Hypothalamus (tissue), 51 donors: Measurements from ENCODE around the gene SEPTIN11.

ENCODE experiments used
- DNase-seq, 51 donors: peaks; one replicate each; lab custom pipeline; 2025; lab: John Stamatoyannopoulos, UW

Gene SEPTIN11

DNA sequence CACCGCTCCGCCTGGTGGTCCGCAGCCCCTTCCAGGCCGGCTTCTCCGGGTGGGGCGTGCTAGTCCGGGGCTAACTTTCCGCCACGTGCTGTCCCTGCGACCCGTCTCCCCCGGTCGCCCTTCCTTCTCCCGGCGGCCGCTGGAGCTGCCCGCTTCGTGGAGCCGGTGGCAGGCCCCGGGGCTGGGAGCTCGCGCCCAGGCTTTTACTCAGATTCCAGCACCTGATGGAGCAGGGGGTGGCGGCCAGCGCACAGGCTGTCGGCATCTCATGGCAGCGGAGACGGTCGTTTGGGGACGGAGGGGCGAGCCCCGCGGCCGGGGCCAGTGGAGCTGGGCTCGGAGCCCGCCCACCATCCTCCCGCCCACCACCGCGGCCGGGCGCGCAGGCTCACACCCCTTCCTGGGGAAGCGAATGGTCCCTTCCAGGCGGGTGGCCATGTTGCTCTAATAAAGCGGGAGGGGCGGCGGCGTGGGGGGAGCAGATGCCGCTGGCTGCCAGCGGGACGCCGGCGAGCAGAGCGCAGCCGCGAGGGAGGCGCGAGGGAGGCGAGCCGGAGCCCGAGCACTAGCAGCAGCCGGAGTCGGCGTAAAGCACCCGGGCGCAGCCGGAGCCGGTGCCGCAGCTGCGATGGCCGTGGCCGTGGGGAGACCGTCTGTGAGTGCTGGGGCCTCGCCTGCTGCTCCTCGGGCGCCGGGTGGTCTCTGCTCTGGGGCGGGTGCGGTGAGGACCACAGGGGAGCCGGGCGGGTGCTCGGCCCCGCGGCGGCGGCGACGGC lies at the start of gene SEPTIN11:
TSS of gene SEPTIN11 (plus strand) at position 477 of the 776 bp plus-strand sequence. CDS start at position 629, 152 bp downstream.
- DNase-seq: peak; percentile 61 to 93 (median 87)

DNA sequence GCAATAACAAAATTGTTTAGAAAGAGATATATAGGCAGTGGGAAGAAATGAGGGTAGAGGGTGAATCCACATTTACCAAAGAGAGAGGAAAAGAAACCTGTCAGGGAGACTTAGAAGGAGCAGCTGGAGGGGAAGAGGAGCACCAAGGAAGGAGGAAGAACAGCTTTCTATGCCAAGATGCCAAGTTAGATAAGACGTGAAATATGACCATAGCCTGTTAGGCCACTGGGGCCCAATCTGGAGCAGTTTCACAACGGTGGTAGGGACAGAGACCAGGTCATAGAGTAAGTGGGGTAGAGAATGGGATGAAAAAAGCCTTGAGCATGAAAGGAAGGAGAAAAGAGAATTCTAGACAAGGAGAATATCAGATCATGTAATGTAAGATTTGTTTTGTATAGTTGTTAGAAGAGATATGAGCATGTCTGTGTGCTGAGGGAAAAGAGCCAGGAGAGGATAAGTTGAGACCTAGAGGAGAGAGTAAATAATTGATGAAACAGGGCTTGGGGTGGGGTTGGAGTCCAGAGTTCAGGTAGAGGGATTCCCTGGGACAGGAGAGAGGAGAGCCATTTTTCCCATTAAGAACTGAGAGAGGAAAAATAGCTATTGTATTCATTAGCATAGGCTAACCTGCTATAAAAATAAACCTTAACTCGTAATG lies 47.2 kb upstream of the SEPTIN11 start:
- DNase-seq: no peak

DNA sequence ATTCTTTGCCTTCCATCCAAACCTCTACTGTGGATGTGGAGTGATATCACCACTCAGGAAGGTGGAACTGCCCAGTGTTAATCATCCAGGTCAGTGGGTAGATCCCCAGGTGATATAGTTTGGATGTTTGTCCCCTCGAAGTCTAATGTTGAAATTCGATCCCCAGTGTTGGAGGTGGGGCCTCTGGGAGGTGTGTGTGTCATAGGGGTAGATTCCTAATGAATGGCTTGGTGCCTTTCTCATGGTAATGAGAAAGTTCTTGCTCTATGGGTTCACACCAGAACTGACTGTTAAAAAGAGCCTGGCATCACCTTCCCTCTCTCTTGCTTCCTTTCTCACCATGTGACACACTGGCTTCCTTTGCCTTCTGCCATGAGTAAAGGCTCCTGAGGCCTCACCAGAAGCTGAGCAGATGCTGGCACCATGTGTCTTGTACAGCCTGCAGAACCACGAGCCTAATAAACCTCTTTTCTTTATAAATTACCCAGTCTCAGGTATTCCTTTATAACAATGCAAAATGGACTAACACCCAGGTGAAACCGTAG lies 44.8 kb upstream of the SEPTIN11 start:
- DNase-seq: no peak

DNA sequence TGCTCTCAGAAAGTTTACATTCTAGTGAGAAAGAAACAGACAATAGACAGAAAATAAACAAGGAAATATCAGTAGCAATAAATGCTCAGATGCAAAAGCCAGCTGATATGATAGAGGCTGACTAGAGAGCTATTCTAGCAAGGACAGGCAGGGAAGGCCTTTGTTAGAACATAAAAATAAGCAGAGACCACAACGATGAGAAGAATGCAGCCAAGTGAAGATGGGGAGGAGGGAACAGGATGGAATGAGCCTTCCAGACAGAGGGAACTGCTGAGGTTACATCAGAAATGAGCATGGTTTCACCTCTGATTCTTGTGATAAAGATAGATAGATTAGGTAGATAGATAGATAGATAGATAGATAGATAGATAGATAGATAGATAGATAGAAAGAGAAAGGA lies 44.0 kb upstream of the SEPTIN11 start:
- no peak for DNase-seq

DNA sequence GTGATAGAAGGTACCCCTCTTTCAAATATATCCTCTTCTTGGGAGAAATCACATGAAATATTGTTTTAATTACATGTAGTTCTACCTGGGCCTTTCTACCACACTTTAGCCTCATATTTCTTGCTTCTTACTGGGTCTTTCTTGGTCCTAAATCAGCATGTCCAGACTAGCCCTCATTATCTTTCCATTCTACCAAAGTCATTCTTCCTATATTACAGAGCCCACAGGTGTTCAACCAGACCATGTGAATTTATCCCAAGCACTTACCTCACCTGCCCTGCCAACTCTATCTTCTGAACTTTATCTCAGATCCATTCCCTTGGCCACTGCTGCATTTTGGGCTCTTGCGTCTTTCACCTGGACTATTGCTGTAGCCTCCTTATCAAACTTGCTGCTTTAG lies 39.8 kb upstream of the SEPTIN11 start:
- DNase-seq: no peak

DNA sequence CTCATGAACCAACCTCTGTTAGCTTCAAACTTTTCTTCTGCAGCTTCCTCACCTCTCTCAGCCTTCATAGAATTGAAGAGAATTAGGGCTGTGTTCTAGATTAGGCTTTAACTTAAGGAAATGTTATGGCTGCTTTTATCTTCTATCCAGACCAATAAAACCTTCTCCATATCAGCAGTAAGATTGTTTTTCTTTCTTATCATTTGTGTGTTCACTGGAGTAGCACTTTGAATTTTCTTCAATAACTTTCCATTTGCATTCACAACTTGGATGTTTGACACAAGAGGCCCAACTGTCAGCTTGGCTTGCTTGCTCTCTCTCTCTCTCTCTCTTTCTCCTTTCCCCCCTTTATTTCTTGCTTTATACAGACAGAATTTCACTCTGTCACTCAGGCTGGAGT lies 28.8 kb upstream of the SEPTIN11 start:
- no peak for DNase-seq

DNA sequence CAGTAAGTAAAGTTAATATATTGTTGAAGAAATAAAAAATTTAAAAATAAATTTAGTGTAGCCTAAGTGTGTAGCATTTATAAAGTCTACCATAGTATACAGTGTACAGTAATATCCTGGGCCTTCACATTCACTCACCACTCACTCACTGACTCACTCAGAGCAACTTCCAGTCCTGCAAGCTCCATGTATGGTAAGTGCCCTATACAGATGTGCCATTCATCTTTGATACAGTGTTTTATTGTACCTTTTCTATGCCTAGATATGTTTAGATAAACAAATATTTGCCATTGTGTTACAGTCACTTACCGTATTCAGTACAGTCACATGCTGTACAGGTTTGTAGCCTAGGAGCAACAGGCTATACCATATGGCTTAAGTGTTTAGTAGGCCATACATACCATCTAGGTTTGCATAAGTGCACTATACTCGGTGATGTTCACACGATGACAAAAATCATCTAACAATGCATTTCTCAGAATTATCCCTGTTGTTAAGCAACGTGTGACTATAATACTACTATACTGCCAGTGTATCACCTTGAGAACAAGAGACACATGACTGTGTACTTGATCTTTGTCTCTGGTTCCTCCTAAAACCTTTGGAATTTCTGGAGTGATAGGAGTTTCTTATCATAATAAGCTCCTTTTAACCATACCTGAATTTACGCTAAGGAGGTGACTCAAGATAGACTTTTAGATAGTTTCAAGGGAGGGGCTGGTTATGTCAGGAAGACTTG lies 25.8 kb upstream of the SEPTIN11 start:
- no peak for DNase-seq

DNA sequence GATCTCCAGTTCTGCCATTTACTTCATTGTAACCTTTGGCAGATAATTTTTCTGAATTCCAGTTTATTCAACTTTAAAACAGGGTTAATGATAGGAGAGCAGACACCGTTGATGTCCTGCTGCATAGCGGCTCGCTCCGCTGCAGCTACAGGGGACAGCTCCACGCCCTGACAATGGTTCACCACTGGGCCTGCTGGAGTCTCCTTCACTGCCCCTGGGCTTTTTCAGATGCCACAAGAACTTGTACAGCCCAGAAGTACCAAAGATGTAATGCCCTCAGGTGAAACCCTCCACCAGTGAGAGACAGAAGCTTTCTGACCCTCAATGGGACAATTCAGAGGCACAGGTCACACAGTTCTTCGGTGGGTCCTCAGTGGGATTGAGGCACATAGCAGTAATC lies 22.7 kb upstream of the SEPTIN11 start:
- DNase-seq: no peak

DNA sequence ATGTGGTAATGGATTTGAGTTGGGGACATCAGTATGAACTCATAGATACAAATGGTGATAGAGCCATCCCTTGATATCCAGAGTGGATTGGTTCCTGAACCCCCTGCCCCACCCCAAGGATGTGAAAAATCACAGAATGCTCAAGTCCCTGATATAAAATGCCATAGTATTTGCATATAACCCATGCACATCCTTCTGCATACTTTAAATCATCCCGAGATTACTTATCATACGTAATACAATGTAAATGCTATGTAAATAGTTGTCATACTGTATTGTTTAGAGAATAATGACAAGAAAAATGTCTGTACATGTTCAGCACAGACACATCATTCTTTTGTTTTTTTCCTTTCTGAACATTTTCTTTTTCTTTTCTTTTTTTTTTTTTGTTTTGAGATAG lies 18.9 kb upstream of the SEPTIN11 start:
- no peak for DNase-seq

DNA sequence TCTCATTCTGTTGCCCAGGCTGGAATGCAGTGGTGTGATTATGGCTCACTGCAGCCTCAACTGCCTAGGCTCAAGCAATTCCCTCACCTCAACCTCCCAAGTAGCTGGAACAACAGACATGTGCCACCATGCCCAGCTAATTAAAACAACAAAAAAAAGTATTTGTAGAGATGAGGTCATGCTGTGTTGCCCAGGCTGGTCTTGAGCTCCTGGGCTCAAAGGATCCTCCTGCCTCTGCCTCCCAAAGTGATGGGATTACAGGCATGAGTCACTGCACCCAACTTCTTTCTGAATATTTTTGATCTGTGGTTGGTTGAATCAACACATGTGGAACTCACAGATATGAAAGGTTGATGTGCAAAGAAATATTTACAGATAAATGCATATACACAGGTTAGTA lies 18.5 kb upstream of the SEPTIN11 start:
- no peak for DNase-seq

DNA sequence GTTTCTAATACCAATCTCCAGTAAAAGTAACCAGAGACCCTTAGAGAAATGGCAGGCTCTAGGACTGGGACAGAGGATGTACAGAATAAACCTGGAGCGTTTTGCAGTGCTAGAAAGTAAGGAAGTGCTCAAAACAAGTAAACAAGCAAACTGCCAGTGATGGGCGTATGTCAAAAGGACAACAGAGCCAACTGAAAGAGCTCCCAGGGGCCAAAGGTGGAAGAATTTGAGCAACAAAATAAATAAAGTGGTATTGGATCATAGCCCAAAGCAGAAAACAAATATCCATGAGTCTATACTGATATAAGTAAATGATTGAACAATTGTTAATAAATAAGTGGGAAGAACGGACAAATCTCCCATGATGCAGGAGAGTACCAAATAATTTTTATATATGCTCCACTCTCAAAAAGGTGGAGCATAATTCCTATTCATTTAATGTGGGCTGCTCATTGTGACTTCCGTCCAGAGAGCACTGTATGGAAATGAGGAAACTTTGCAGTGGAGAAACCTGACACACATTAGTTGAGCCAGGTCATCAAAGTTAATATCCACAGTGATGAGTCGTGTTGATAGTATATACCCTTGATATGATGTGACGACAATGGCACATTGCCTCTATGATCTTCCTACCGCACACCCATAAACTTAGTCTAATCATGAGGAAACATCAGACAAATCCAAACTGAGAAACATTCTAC lies 17.8 kb upstream of the SEPTIN11 start:
- DNase-seq: no peak

DNA sequence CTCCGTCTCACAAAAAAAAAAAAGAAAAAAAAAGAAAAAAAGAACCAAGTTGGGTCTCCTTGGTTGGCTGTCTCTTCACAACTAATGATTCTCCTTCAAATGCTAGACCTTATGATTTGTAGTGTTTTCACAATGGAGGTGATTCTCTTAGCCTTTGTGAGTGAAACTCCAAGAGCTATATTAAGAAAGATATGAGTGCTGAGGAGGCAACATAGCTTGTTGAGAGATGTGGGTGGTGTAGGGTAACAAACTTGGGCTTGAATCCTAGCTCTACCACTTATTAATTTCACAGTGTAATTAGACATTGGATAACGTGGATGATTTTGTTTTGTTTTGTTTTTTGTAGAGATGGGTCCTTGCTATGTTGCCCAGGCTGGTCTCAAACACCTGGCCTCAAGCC lies 10.4 kb upstream of the SEPTIN11 start:
- DNase-seq: no peak

DNA sequence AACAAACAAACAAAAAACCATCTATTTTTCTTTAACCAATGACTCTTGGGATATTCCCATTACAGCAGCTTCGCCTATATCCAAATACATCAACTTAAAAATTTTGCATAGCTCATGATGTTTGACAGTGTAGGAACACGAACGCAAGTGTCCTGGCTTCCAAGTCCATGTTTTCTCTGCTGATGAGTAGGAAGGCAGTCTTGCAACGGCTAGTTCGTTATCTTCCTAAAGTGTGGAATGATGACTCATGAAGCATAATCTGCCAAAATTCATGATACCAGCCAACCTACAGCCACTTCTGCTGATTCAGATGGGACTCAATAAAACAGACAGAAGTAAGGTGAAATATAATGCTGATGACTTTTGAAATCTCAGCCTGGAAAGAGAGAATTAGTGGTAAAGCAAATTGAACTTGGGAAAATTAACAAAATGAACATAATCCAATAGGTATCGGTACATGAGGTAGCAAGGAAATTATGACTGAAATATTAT lies 6.4 kb upstream of the SEPTIN11 start:
- DNase-seq: no peak

DNA sequence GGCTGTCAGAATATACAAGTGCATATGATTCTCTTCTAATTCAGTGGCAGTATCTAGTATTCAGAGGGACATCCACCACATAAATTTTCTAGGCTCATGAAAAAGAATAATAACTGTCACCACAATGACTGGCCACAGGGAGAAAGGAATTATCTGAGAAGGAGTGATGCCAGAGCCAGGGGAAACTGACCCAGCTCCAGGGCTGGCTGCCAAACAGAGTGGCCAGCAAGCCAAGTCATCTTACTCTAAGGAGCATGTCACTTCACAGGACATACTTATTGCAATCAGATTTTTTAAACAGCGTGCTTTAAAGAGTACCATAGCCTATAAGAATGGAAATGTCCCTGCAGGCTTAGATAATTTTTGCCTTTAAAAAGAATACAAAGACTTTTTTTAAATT lies 5.8 kb upstream of the SEPTIN11 start:
- peak in 19 of 51 donors; percentile 0 to 44 (median 13) for DNase-seq

DNA sequence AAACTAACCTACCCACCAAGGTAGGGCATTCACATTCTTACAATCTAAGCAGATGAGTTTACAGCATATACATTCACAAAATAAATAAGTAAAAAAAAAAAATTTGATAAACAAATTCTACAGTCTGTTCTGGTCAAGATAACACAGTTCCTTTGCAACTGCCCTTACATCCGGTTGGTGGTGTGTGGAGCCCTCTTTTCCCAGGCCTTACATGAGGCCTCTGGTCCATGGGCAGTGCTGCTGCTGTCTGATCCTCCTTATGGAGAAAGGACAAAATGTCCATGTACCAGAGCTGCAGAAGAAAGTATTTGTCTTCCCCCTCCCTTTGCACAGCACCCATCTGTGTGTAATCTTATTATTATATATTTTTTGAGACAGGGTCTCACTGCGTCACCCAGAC lies 2.2 kb upstream of the SEPTIN11 start:
- peak in 2 of 51 donors; percentile 0 to 1 for DNase-seq

DNA sequence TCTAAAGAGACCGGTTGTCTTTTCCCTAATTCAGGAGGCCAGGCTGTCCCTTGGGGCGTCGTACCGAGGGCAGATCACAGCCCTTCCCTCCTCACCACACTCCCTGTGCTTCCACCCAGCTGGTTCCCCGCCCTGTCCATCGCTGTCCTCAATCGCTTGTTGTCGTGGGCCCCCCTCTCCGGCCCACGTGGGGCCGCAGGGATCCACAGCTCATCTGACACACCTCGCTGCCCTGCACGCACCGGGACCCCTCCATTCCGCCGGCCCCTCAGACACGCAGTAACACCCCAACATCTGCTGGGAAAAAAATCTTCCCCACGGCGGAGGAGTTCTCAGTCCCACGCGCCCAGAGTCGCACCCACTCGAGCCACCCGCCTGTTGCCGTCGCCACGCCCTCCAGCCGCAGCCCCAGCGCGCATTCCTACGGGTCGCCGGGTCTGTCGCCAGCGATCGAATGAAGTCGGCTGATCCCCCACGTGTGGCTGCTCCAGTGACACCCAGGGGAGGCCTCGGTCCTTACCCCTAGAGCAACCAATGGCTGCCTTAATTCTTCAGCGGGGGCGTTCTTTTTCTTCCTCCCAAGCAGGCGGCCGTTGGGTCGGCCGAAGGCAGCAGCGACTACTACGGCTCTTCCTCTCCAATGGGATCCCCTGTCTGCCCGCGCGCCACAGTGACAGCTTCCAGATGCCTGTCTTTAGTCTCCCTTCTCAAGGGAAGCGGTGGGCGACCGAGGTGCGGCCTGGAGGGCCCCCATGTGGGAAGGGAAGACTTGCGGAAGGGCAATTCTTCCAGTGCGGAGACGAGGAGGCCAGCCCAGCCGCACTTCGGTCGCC lies 893 bp upstream of the SEPTIN11 start:
- peak; percentile 14 to 82 (median 66) for DNase-seq

DNA sequence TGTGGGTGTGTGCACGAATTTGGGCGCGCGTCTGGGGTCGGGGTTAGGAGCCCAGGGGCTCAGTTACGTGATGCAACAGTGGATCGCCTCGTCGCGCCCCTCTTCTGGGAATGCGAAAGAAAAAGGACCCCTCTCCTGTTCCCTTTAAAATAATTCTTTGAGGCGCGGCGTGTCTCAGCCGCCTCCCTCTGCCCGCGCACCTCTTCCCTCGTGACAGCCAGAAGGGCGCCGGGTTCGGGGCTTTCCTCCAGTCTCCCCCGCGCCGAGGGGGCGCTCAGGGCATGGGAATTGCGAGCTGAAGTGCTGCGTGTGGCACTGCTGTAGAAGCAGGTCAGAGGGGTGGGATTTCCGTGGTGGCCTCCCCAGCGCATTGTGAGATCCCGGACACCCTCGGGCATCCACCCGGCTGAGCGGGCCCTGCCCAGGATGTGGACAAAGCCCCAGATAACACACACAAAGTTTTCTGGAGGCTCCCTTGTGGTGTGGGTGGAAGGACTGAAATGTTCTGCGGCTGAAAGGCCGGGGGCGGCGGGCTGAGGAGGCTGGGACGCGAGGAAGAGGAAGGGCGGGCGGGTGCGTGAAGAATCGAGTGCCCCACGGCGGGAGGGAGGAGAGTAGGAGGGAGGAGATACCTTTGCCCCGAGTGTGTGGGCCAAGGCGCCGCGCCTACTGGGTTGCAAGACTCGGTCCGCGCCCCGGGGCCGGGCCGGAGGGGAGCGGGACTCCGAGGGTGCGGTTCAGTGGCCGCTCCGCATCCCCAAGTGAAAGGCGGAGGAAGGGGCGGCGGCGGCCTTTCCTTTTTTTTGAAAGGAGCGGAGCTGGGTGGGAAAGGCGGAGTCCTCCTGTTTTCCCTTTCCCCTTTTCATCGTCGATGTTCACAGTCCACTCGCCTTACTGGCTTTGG lies 752 bp downstream of the SEPTIN11 start:
- peak in 47 of 51 donors; percentile 4 to 78 (median 45) for DNase-seq

DNA sequence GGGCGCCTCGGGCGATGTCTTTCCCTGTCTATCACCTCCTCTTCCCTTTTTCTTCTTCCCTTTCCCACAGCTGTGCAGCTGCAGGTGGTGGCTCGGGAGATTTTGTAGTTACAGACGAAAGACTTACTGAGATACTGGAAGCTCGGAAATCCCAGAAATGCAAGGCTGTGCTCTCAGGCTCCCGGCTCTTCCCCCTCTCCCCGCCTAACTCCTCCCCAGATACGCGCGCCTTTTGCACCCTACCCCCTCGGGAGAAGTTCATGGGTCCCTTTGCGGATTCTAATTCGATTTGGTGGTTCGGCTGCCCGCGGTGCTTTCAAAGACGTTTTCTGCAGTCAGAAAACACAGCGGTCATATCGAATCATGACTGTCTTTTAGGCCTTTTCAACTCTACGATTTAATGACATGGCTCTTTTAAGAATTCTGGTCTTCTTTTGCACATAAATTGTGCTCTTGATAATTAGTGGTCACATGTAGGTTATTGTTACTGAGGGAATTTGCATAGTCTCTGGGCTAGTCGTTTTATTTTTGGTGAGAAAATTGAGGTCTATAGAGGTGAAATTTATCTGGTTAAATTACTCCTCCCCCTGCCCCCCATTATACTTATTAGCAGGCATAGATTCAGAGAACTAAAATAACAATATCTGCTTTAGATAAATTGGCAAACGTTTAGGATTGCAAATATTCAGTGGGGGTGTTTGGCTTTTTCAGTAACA lies 1.6 kb downstream of the SEPTIN11 start:
- DNase-seq: peak in 11 of 51 donors; percentile 6 to 47 (median 23)
